HG03439 (cell line): ENCODE measurements around the gene RDH14.

Experiments
- ATAC-seq: cut with Tn5 transposase; IDR thresholded peaks from one replicate; pipeline ENCODE4 v1.9.1; 2021; ENCODE audit warnings: mild to moderate bottlenecking, moderate library complexity; ENCODE audit not compliant: unreplicated experiment

The RDH14 gene

GRCh38 chr2:18560031-18560796 is at the start of gene RDH14:
Gene RDH14 (minus strand): TSS chr2:18560653. CDS start chr2:18560572, 81 bp downstream.
- peak; percentile 98 for ATAC-seq

GRCh38 chr2:18610090-18610489 is 49.6 kb upstream of the RDH14 start:
- no peak for ATAC-seq

DNA sequence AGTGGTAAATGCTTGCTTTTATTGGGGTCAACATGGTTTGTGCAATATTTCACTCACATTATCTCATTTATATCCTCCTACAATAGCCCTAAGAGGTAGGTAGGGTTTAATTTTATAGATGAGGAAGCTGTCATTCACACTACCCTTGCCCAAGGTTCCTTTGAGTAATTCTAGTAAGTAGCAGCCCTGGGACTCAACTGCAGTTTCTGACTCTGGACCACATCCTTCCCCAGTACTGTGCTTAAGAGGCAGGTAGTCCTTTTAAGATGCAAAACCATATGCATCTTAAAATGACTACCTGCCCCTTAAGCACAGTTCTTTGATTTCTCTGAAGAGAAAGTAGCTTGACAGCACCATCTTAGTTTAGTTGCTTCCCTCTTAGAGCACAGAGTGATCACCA is 44.7 kb upstream of the RDH14 start:
- ATAC-seq: no peak

- no peak for ATAC-seq
Measured at GRCh38 chr2:18604531-18604885, 44.1 kb upstream of the RDH14 start.

GRCh38 chr2:18603854-18604530 is 43.5 kb upstream of the RDH14 start:
- no peak for ATAC-seq

DNA sequence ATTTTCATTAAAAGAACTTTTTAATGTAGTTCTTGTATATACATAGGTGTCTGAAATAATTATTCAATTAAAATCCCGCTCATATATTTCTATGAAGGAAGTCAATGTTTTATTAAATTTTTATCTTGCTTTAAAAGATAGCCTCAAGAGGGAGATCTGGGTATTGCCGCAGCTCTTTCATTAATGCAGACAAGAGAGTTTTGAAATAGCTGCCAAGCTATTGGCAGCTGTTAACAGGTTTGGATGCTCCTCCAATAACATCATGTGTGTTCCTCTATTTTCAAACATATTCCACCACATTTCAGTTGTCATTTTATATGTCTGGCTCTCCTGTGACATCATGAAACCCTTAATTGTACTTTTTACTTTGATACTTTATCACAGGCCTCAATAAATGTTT is 41.8 kb upstream of the RDH14 start:
- no peak for ATAC-seq

GRCh38 chr2:18600255-18600613 is 39.8 kb upstream of the RDH14 start:
- ATAC-seq: no peak

- no peak for ATAC-seq
Measured at GRCh38 chr2:18599509-18600254, 39.2 kb upstream of the RDH14 start.

GRCh38 chr2:18598848-18599484 is 38.5 kb upstream of the RDH14 start:
- no peak for ATAC-seq

DNA sequence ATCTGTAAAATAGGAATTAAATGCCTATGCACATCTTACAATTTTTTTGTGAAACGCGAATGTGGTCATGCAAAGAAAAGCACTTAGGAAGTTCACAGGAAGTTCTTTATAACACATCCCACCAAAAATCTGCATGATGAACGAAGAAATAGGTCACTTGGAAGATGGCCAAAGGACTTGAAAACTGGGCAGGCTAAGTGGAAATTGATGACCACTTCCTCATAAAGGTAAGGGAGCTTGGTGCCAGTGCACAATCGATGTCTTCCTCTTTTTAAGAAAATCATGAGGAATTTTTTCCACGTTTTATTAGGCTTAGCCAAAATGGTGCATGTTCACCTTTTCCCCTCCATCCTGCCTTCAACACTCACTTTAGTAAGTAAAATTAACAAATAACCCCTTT is 37.2 kb upstream of the RDH14 start:
- ATAC-seq: no peak

DNA sequence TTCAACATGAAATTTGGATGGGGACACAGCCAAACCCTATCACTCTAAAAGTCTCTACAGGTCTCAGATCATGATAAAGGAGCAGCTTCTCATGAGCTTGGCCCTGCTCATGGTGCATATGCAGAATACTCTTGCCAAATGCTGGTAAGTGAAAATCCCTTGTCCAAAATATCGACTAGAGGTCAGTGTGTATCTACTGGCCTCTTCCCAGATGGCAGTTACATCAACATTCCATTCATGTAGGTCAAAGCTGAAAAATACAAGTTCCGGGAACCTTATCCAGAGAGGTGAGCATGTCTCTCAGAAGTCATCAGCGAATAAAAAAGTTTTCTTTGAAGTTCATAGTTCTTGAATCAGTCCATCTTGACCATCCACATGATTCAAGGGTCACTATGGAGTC is 36.5 kb upstream of the RDH14 start:
- ATAC-seq: no peak

GRCh38 chr2:18593496-18593895 is 33.0 kb upstream of the RDH14 start:
- ATAC-seq: no peak

GRCh38 chr2:18592372-18592771 is 31.9 kb upstream of the RDH14 start:
- ATAC-seq: no peak

GRCh38 chr2:18589354-18589753 is 28.9 kb upstream of the RDH14 start, which contains the start of gene NT5C1B:
Gene NT5C1B (minus strand): TSS chr2:18589569. CDS start chr2:18589468, 101 bp downstream.
- ATAC-seq: no peak

DNA sequence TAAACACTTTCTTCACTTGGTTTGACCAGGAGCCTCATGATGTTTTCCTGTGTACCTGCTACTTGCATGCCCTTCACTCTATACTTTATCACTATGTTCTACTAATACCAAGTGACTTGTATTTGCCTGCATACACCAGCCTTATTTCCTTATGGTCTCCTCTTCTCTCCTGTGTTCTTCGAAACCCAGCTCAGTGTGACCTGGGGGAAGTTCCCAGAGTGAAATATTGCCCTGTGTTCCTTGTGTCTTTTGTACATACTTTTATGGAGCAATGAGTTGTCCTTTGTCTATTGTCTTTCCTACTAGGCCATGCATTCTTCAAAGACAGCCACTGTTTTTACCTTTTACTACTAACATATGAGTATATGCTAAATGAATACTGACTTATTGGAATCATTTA is 28.3 kb upstream of the RDH14 start:
- ATAC-seq: no peak

GRCh38 chr2:18588049-18588448 is 27.6 kb upstream of the RDH14 start:
- ATAC-seq: no peak

DNA sequence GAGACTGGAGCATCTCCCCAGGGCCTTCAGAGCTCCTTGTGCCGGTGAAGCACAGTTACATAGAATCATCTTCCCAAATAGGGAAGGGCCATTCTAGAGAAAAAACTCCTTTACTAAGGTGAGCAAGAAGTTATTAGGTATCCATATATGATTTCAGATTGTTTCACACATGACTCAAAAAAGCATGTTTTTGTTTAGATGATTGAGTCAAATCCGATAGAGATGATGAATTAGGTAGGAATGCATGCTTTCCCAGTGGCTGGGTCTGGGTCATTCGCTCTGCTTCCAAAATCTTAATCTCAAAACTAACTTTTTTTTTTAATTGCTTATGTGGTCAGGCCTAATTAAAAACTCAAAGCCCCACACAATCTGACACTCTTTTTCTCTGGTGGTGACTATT is 25.1 kb upstream of the RDH14 start:
- ATAC-seq: no peak

GRCh38 chr2:18584608-18584954 is 24.1 kb upstream of the RDH14 start:
- ATAC-seq: no peak

GRCh38 chr2:18583905-18584607 is 23.6 kb upstream of the RDH14 start:
- ATAC-seq: no peak

DNA sequence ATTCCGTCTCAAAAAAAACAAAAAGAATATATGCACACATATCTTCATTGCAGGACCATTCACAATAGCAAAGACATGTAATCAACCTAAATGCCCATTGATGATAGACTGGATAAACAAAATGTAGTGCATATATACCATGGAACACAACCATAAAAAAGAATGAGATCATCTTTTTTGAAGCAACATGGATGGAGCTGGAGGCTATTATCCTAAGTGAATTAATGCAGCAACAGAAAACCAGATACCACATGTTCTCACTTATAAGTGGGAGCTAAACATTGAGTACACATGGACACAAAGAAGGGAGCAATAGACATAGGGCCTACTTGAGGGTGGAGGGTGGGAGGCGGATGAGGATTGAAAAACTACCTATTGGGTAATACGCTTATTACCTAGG is 20.2 kb upstream of the RDH14 start:
- ATAC-seq: no peak

DNA sequence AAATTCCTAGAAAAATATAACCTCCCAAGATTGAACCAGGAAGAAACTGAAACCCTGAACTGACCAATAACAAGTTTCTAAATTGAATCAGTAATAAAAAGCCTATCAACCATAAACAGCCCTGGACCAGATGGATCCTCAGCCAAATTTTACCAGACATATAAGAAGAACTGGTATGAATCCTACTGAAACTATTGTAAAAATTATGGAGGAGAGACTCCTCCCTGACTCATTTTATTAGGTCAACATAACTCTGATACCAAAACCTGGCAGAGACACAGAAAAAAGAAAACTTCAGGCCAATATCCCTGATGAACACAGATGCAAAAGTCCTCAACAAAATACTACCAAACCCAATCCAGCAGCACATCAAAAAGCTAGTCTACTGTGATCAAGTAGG is 17.6 kb upstream of the RDH14 start:
- ATAC-seq: no peak
